ENCODE measurements around the gene DGUOK. TPM values are rescaled to one million over a fixed set of nuclear protein-coding genes. Genes with fewer than 3 reads are reported as not detected.

Gene DGUOK
- total RNA-seq, 1 donor, result 81.2 TPM

GRCh38 chr2:73930386-73930785 lies 3.7 kb downstream of the DGUOK start:
- peak; percentile 85 for DNase-seq (ENCODE audit: low read depth)
- H3K4me3 ChIP-seq (ENCODE audit: low read depth, low read length), result no peak overlapping the region
- no peak for TF ChIP-seq CTCF (IDR thresholded peaks at IDR 0.05; ENCODE audit: insufficient read depth, low read depth, low read length)

DNA sequence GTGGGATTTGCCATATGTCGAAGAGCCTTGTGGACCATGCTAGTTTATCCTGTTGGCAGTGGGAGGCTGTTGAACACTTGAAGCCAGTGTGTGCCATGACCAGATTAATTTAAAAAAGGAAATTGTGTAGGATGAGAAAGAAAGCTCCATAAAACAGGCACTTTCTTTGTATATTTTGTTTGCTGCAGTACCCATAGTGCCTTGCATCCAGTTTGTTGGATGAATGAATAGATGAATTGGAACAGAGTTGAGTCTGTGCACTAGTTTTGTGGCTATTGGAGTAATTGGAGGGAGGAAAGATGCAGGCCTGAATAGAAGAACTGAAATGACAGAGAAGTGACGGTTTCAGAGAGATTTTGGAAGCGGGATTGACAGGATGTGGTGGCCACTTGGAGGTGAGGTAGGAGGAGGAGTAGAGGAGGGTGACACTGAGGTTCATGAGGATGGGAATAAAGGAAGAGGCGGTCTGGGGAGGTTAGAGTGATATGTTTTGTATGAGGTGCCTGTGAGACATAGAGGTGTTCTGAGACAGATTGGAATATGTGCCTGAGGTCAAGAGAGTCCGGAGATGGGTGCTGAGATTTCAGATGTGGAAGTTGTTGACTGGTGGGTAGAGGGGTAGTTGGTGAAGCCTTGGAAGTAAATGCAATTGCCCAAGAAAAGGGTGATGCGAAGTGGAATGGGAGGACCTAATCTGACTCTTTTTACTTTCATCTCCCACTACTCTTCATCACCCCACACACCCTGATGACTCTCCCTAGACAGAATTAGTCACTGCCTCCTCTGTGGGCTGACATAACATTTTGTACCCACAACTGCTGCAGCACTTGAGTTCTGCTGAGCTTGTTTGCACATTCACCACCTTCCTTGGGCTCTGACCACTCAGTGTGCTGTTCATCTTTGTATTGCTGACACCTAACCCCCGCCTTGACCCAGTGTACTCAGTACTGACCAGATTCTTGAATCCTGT lies 5.1 kb downstream of the DGUOK start:
- DNase-seq (ENCODE audit: low read depth), result peak; percentile 11
- no peak overlapping the region for H3K4me3 ChIP-seq (ENCODE audit: low read depth, low read length)
- no peak for TF ChIP-seq CTCF (IDR thresholded peaks at IDR 0.05; ENCODE audit: insufficient read depth, low read depth, low read length)

DNA sequence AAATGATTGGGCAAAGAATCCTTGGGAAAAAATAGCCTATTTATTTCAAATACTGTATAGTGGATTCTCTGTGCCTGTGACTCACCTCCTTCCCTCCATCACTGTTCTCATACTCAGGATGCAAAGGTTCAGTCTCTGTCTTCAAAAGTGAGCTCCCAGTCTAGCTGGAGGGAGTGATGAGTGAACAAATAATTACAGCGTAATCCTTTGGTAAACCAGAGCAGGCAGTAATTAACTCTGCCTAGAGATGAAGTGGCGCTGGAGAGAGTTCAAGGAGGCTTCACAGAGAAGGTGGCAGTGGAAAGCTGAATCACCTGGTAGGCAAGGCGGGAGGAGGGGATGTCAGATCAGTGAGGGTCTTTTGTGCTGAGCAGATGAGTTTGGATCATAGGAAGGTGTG lies 6.5 kb downstream of the DGUOK start:
- no peak overlapping the region for H3K4me3 ChIP-seq (ENCODE audit: low read depth, low read length)
- DNase-seq (ENCODE audit: low read depth), result no peak
- no peak for TF ChIP-seq CTCF (IDR thresholded peaks at IDR 0.05; ENCODE audit: insufficient read depth, low read depth, low read length)

- DNase-seq (ENCODE audit: low read depth), result no peak
- H3K4me3 ChIP-seq (ENCODE audit: low read depth, low read length), result no peak overlapping the region
- TF ChIP-seq CTCF (IDR thresholded peaks at IDR 0.05; ENCODE audit: insufficient read depth, low read depth, low read length), result no peak
These were observed 9.0 kb downstream of the DGUOK start for GRCh38 chr2:73935641-73936040.

GRCh38 chr2:73937103-73937885 lies 10.6 kb downstream of the DGUOK start:
- no peak overlapping the region for H3K4me3 ChIP-seq (ENCODE audit: low read depth, low read length)
- no peak for TF ChIP-seq CTCF (IDR thresholded peaks at IDR 0.05; ENCODE audit: insufficient read depth, low read depth, low read length)
- DNase-seq (ENCODE audit: low read depth), result no peak

DNA sequence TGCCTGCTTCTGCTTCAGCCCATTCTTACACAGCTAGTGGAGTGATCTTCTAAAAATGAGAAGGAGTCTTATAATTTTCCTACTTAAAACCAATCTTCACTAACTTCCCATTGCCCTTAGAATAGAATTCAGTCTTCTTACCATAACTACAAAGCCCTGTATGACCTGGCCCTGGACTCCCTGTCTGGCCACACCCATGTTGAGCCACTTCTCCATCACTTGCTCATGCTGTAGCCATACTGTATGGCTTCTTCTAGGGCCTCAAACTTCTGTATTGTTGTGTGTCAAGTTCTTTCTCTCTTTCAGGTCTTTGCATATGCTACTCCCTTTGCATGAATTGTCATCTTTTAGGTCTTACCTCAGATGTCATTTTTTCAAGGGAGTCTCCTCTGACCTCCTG lies 11.2 kb downstream of the DGUOK start:
- H3K4me3 ChIP-seq (ENCODE audit: low read depth, low read length), result no peak overlapping the region
- no peak for DNase-seq (ENCODE audit: low read depth)
- TF ChIP-seq CTCF (IDR thresholded peaks at IDR 0.05; ENCODE audit: insufficient read depth, low read depth, low read length), result no peak

Measured in fibroblast of villous mesenchyme (primary cell).